CMK (cell line): Measurements from ENCODE around the gene EPHB2.

Source experiments
- DNase-seq: peaks from one replicate; pipeline ENCODE4 v3.0.0-alpha.2; 2010; ENCODE audit warnings: low read depth

Gene EPHB2

GRCh38 chr1:22860883-22861385, 150.3 kb downstream of the EPHB2 start:
- DNase-seq, result no peak

DNA sequence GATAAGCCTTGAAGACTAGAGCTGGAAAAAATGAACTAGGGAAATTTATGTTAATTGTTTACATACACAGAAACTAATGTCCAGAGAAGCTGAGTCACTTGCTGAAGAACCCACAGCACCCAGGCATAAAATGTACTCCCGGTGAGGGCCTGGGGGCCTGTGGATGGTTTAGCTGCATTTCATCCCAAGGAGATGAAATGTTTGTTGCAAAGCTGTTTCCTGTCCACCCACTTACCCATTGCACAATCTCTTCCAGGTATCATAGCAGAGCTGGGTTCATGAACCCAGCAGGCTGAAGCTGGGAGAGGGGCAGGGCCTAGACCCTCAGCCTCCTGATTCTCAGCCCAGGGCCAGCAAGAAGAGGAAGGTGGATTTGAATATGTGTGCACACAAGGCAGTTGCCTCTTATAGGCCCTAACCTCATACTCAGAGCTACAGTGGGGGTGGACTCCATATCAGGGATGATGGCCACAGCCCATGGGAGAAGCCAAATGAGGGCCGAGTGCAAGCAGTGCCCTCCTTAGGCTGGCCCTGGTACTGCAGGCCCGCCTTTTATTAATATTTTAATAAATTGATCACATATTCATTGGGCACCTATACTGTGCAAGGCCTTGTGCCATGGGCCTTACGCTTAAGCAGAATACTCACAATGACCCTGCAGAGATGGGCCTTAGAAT, 151.3 kb downstream of the EPHB2 start:
- no peak for DNase-seq

DNA sequence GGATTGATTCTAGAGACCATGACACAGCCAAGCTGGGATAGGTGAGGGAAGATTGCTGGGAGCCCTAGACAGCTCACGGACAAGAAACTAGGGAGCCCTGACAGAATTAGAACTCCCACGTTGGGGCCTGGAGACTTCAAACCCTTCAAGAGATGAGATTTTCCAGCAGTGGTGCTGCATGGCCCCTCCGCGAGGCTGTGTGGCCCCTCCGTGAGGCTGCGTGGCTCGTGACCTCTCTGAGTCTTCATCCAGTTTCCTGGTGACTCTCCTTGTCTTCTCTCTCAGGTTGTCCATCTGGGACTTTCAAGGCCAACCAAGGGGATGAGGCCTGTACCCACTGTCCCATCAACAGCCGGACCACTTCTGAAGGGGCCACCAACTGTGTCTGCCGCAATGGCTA, 152.1 kb downstream of the EPHB2 start:
- no peak for DNase-seq

DNA sequence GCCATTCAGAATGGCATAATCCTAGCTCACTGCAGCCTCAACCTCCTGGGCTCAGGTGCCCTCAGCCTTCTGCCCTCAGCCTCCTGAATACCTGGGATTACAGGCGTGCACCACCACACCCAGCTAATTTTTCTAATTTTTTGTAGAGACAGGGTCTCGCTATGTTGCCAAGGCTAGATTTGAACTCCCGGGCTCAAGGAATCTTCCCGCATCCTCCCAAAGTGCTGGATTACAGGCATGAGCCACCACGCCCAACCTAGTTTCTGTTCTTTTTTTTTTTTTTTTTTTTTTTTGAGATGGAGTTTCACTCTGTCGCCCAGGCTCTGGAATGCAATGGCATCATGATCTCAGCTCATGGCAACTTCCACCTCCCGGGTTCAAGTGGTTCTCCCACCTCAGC, 153.1 kb downstream of the EPHB2 start:
- no peak for DNase-seq

DNA sequence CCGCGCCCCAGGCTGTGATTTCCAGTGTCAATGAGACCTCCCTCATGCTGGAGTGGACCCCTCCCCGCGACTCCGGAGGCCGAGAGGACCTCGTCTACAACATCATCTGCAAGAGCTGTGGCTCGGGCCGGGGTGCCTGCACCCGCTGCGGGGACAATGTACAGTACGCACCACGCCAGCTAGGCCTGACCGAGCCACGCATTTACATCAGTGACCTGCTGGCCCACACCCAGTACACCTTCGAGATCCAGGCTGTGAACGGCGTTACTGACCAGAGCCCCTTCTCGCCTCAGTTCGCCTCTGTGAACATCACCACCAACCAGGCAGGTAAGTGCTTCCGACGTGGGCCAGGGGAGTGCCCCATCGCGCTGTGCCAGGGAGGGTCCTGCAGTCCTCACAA, 154.2 kb downstream of the EPHB2 start:
- no peak for DNase-seq

- DNase-seq, result no peak
These were observed 155.1 kb downstream of the EPHB2 start for GRCh38 chr1:22865736-22866135.

DNA sequence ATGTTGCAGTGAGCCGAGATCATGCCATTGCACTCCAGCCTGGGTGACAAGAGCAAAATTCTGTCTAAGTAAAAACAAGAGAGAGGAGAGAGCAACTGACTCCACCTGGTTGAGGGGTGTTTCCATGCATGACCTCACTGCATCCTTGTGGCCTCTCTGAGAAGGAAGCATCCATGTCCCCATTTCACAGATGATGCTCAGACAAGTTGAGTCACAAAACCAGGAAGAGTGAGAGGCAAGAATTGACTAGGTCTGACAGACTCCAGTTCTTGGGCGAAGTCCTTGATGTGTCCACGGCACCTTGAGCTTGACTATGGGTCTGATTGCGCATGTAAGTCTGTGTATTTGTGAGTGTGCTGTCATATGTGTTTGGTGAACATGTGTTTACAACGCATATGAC, 156.2 kb downstream of the EPHB2 start:
- no peak for DNase-seq

- DNase-seq, result no peak
These were observed 157.7 kb downstream of the EPHB2 start for GRCh38 chr1:22868331-22868730.

GRCh38 chr1:22869325-22869724, 158.7 kb downstream of the EPHB2 start:
- DNase-seq, result no peak

- DNase-seq, result no peak
These were observed 159.7 kb downstream of the EPHB2 start for GRCh38 chr1:22870201-22870871.

- DNase-seq, result no peak
These were observed 162.5 kb downstream of the EPHB2 start for GRCh38 chr1:22872981-22873664.

- no peak for DNase-seq
These were observed 164.1 kb downstream of the EPHB2 start for GRCh38 chr1:22874785-22875184.

DNA sequence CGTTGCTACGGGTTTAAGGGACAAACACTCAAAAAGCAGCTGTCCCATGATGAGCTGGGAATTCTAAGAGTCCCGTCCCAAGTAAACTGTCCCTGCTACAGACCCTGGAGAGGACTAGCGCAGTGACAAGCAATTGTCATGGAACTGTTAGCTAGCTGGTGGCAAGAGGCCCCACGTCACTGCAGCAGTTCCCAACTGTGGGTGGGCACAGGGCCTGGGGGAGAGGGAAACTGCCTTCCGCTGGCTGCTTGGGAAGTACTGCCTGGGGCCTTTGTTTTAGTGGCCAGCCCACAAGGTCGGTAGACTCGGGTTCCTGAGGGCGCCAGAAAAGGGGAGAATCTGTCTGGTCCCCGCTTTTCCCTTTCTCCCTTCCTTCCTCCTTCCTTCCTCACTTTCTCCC, 164.6 kb downstream of the EPHB2 start:
- DNase-seq, result no peak

DNA sequence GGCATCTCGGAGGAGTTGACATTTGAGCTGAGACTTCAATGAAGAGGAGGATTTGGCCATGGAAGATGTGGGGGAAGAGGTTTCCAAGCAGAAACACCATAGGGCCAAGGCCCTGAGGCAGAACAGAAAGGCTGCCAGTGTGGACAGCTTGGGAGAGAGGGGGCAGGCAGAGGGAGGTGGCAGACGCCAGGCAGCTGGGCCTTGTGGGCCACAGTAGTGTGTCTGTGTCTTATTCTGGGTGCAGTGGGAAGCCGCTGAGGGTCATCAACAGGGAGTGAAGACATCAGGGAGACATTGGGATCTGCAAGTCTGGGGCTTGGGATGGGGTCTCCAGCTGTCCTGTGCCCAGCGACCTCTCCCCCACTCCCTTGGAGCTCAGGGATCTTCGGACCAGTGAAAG, 165.2 kb downstream of the EPHB2 start:
- DNase-seq, result no peak

GRCh38 chr1:22876359-22877111, 165.9 kb downstream of the EPHB2 start:
- no peak for DNase-seq

GRCh38 chr1:22877112-22877915, 166.7 kb downstream of the EPHB2 start:
- no peak for DNase-seq

- no peak for DNase-seq
These were observed 167.3 kb downstream of the EPHB2 start for GRCh38 chr1:22877980-22878379.

DNA sequence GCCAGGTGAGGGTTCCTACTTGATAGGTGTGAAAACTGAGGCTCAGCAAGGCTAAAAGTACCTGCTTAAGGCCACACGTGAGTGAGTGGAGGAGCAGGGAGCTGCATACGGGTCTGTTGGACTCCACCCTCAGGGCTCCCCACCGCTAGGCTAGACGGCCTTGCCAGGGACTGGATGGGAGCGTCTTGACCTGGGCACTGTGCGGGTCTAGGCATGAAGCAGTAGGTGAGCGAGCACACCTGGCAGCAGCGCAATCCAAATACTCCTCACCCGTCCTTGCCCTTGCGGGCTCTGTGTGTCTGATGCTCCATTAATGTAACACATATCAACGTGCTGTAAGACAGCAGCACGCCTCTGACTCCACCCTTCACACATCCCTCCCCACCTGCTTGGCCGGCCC, 168.0 kb downstream of the EPHB2 start:
- no peak for DNase-seq

- DNase-seq, result no peak
These were observed 168.8 kb downstream of the EPHB2 start for GRCh38 chr1:22879445-22879844.

- no peak for DNase-seq
These were observed 169.5 kb downstream of the EPHB2 start for GRCh38 chr1:22880174-22880601.

DNA sequence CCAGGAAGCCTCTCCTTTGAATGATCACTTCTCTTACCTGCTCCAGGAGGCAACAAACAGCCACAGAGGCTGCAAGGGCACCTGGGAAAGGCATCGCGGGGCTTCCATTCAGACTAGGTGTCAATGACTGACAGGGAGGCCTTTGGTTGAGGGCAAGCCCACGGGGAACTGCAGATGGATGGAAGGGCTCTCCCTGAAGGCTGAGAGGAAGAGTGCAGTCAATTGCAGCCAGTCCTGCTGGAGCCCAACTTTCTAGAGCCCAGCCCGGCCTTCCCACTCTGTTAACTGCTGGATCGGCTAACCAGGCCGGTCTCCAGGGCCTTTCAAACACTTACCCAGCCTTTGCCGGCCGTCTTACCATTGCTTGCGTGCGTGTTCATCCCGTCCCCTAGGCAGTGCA, 172.8 kb downstream of the EPHB2 start:
- no peak for DNase-seq
